GM12878 (cell line): ENCODE data around the gene TBKBP1. TPM values are rescaled to one million over a fixed set of nuclear protein-coding genes. Genes with fewer than 3 reads are reported as not detected.

ENCODE experiments used
- BACH1 ChIP-seq: fragments of 450-650 bp; IDR thresholded peaks from 2 replicates; pipeline ENCODE4 v1.6.1; 2017; ENCODE audit warnings: mild to moderate bottlenecking, borderline replicate concordance
- BCLAF1 ChIP-seq: fragments of 450-650 bp; IDR thresholded peaks from 2 replicates; pipeline ENCODE4 v1.6.1; 2017; ENCODE audit warnings: antibody characterized with exemption, mild to moderate bottlenecking, moderate library complexity
- CBFB ChIP-seq: IDR thresholded peaks from 2 replicates; pipeline ENCODE4 v1.6.1; 2016; ENCODE audit warnings: antibody characterized with exemption, low read depth
- CBX3 ChIP-seq: fragments of 200-600 bp; sonication (generic); IDR thresholded peaks from 2 replicates; pipeline ENCODE4 v1.6.1; 2016; ENCODE audit warnings: low read depth, borderline replicate concordance
- EZH2 ChIP-seq: IDR thresholded peaks from 2 replicates; pipeline ENCODE4 v1.6.1; 2012; ENCODE audit warnings: low read depth, mild to moderate bottlenecking, control low read depth, inconsistent platforms, low read length, borderline replicate concordance; ENCODE audit not compliant: control insufficient read depth
- FOXK2 ChIP-seq: fragments of 450-650 bp; IDR thresholded peaks from 2 replicates; pipeline ENCODE4 v1.6.1; 2017; ENCODE audit warnings: mild to moderate bottlenecking, moderate library complexity
- HDAC2 ChIP-seq: fragments of 200-600 bp; sonication (generic); IDR thresholded peaks from 2 replicates; pipeline ENCODE4 v1.6.1; 2017
- KDM1A ChIP-seq: fragments of 200-600 bp; sonication (generic); IDR thresholded peaks from 2 replicates; pipeline ENCODE4 v1.6.1; 2016; ENCODE audit warnings: borderline replicate concordance
- MLLT1 ChIP-seq: fragments of 450-650 bp; IDR thresholded peaks from 2 replicates; pipeline ENCODE4 v1.6.1; 2016; ENCODE audit warnings: mild to moderate bottlenecking
- NR2C2 ChIP-seq: IDR thresholded peaks from 2 replicates; pipeline ENCODE4 v1.6.1; 2011; ENCODE audit warnings: borderline replicate concordance, low read depth; ENCODE audit not compliant: control insufficient read depth, insufficient read length
- PAX5 ChIP-seq: IDR thresholded peaks from 2 replicates; pipeline ENCODE4 v1.6.1; 2011; ENCODE audit warnings: low read depth, low read length, borderline replicate concordance
- PRDM15 ChIP-seq: fragments of 450-650 bp; formaldehyde crosslinking; IDR thresholded peaks from 2 replicates; pipeline ENCODE4 v1.4.0; 2020; ENCODE audit warnings: mild to moderate bottlenecking, moderate library complexity
- RAD21 ChIP-seq: IDR thresholded peaks from 2 replicates; pipeline ENCODE4 v1.6.1; 2011; ENCODE audit warnings: mild to moderate bottlenecking, low read depth, low read length, moderate library complexity; ENCODE audit not compliant: insufficient read depth
- RAD51 ChIP-seq: fragments of 450-650 bp; IDR thresholded peaks from 2 replicates; pipeline ENCODE4 v1.6.1; 2016; ENCODE audit warnings: moderate library complexity, mild to moderate bottlenecking, inconsistent platforms
- RCOR1 ChIP-seq: conservative IDR thresholded peaks from 2 replicates; pipeline ENCODE4 v1.6.1; 2012; ENCODE audit warnings: low read depth, low read length, improper control_type of control experiment
- ZNF592 ChIP-seq: fragments of 450-650 bp; IDR thresholded peaks from 2 replicates; pipeline ENCODE4 v1.6.1; 2017; ENCODE audit warnings: mild to moderate bottlenecking, moderate library complexity
- polyA plus RNA-seq, 11 experiments: library from polyadenylated mRNA; depleted of rRNA in 4 of 11; unstranded in 6 of 11; stranded (reverse) in 5 of 11; fragments of >200 nt; fragmentation: Nextera tagmentation in 4 of 11; fragmentation: Illumina TruSeq in 1 of 11; extraction: Ambion mirVana in 4 of 11; extraction: Trizol in 1 of 11; gene quantifications; 1 replicate in 1 of 11; 2 replicates in 10 of 11; pipeline versions ENCODE4 v1.2.1 to v1.2.3, GENCODE V29; 2011 to 2016; ENCODE audit warnings: inconsistent platforms in 2 of 11, missing spikeins in 2 of 11, low read depth in 1 of 11
- total RNA-seq, 4 experiments: library from RNA; depleted of rRNA in 3 of 4; stranded (reverse); fragments of >200 nt in 3 of 4; fragmentation: Illumina TruSeq in 1 of 4; extraction: Trizol in 1 of 4; gene quantifications; 2 replicates each; pipeline versions ENCODE4 v1.2.1 to v1.2.3, GENCODE V29; 2013 to 2021
- TF ChIP-seq, protein P1 (sequence below): IDR thresholded peaks from 2 replicates; pipeline ENCODE4 v1.6.1; 2011; ENCODE audit warnings: mild to moderate bottlenecking, low read depth, low read length, moderate library complexity; ENCODE audit not compliant: insufficient replicate concordance

TBKBP1 gene
- total and polyA plus RNA-seq, 10 of the 15 experiments (the other 5 are each of a cell fraction or from before 2014, with no cell fraction given), result 0.11 to 2.7 (median 0.74) TPM; not detected in 3

- TF ChIP-seq PAX5, result 0 out of 2 replicates have a peak, but pooled peaks have one; percentile 21
- TF ChIP-seq, protein P1, sequence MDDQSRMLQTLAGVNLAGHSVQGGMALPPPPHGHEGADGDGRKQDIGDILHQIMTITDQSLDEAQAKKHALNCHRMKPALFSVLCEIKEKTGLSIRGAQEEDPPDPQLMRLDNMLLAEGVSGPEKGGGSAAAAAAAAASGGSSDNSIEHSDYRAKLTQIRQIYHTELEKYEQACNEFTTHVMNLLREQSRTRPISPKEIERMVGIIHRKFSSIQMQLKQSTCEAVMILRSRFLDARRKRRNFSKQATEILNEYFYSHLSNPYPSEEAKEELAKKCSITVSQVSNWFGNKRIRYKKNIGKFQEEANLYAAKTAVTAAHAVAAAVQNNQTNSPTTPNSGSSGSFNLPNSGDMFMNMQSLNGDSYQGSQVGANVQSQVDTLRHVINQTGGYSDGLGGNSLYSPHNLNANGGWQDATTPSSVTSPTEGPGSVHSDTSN, result no peak
- no peak for TF ChIP-seq NR2C2
- TF ChIP-seq RAD21, result no peak
- no peak for TF ChIP-seq HDAC2
- 0 out of 2 replicates have a peak, but pooled peaks have one; percentile 22 for TF ChIP-seq CBFB
- no peak for TF ChIP-seq PRDM15
- no peak for TF ChIP-seq RAD51
- TF ChIP-seq RCOR1, result no peak
- TF ChIP-seq FOXK2, result no peak
- no peak for TF ChIP-seq ZNF592
- no peak for TF ChIP-seq KDM1A
- TF ChIP-seq MLLT1, result no peak
- TF ChIP-seq CBX3, result no peak
- TF ChIP-seq EZH2, result no peak
- no peak for TF ChIP-seq BCLAF1
- peak; percentile 31; the same call in 1 of the 2 replicates for TF ChIP-seq BACH1
These were observed 41.6 kb downstream of the TBKBP1 start (continued) for GRCh38 chr17:47735536-47736011.
